Renal pelvis (tissue), 4 donors: Measurements from ENCODE around the gene ARPC4. TPM values are rescaled to one million over a fixed set of nuclear protein-coding genes. Genes with fewer than 3 reads are reported as not detected.
A peak's percentile ranks its signal among the peaks of the same experiment; 100 is the strongest.

Source experiments
- DNase-seq: peaks from one replicate; pipeline ENCODE4 v3.0.0-alpha.2; 2013
- polyA plus RNA-seq, 3 donors: library from polyadenylated mRNA; unstranded; fragments of 120-200 nt; gene quantifications; one replicate each; pipeline ENCODE4 v1.2.1, GENCODE V29; 2013; ENCODE audit not compliant: insufficient read length in 3 of 3

The ARPC4 gene
- polyA plus RNA-seq, 3 donors = 122 to 140 (median 133) TPM

- DNase-seq = no peak
Measured at GRCh38 chr3:9786825-9787669, 5.8 kb upstream of the ARPC4 start.

GRCh38 chr3:9787714-9788113 is 5.2 kb upstream of the ARPC4 start:
- no peak for DNase-seq

- DNase-seq = no peak
Measured at GRCh38 chr3:9791127-9791526, 1.8 kb upstream of the ARPC4 start.

GRCh38 chr3:9791790-9792404 is 985 bp upstream of the ARPC4 start:
- DNase-seq = no peak

GRCh38 chr3:9793161-9793781 is 389 bp downstream of the ARPC4 start:
- no peak for DNase-seq

GRCh38 chr3:9794400-9794799 is 1.5 kb downstream of the ARPC4 start:
- DNase-seq = no peak

- DNase-seq = no peak
Measured at GRCh38 chr3:9795207-9795606, 2.3 kb downstream of the ARPC4 start.

- DNase-seq = no peak
Measured at GRCh38 chr3:9797196-9797945, 4.5 kb downstream of the ARPC4 start.

GRCh38 chr3:9800529-9800928 is 7.6 kb downstream of the ARPC4 start:
- DNase-seq = no peak

GRCh38 chr3:9803494-9803893 is 10.6 kb downstream of the ARPC4 start:
- no peak for DNase-seq

- no peak for DNase-seq
Measured at GRCh38 chr3:9804996-9805395, 12.1 kb downstream of the ARPC4 start.

- DNase-seq = no peak
Measured at GRCh38 chr3:9806137-9806536, 13.3 kb downstream of the ARPC4 start.

GRCh38 chr3:9806688-9807589 is 14.1 kb downstream of the ARPC4 start:
- no peak for DNase-seq

- DNase-seq = no peak
Measured at GRCh38 chr3:9807981-9808344, 15.1 kb downstream of the ARPC4 start.

- DNase-seq = no peak
Measured at GRCh38 chr3:9808345-9809037, 15.6 kb downstream of the ARPC4 start.

GRCh38 chr3:9809239-9809614 is 16.3 kb downstream of the ARPC4 start:
- DNase-seq = no peak

- DNase-seq = peak; percentile 78
Measured at GRCh38 chr3:9809615-9810432, 16.9 kb downstream of the ARPC4 start, which contains the start of gene TTLL3. TTLL3 (plus strand) TSS chr3:9810262; CDS start chr3:9810662, 400 bp downstream.

GRCh38 chr3:9810433-9810770 is 17.5 kb downstream of the ARPC4 start:
- DNase-seq = no peak

GRCh38 chr3:9810846-9811245 is 18.0 kb downstream of the ARPC4 start:
- DNase-seq = no peak
